ENCODE results near the gene RERE. TPM values are rescaled to one million over a fixed set of nuclear protein-coding genes. Genes with fewer than 3 reads are reported as not detected.

RERE gene
- total RNA-seq, 1 donor from 2014 or later, result 215 TPM

- DNase-seq (ENCODE audit: low spot score), result no peak
These were observed 338.9 kb downstream of the RERE start for GRCh38 chr1:8478566-8478965.

- no peak for DNase-seq (ENCODE audit: low spot score)
These were observed 339.5 kb downstream of the RERE start for GRCh38 chr1:8477983-8478362.

GRCh38 chr1:8477166-8477982 lies 340.1 kb downstream of the RERE start:
- DNase-seq (ENCODE audit: low spot score), result no peak

- no peak for DNase-seq (ENCODE audit: low spot score)
These were observed 341.4 kb downstream of the RERE start for GRCh38 chr1:8476006-8476405.

GRCh38 chr1:8474369-8474768 lies 343.1 kb downstream of the RERE start:
- DNase-seq (ENCODE audit: low spot score), result no peak

- no peak for DNase-seq (ENCODE audit: low spot score)
These were observed 343.5 kb downstream of the RERE start for GRCh38 chr1:8473891-8474300.

GRCh38 chr1:8473121-8473875 lies 344.1 kb downstream of the RERE start:
- no peak for DNase-seq (ENCODE audit: low spot score)

GRCh38 chr1:8472668-8473067 lies 344.8 kb downstream of the RERE start:
- DNase-seq (ENCODE audit: low spot score), result no peak

- DNase-seq (ENCODE audit: low spot score), result no peak
These were observed 346.0 kb downstream of the RERE start for GRCh38 chr1:8471451-8471850.

GRCh38 chr1:8468751-8469150 lies 348.7 kb downstream of the RERE start:
- no peak for DNase-seq (ENCODE audit: low spot score)

GRCh38 chr1:8467308-8467707 lies 350.1 kb downstream of the RERE start:
- no peak for DNase-seq (ENCODE audit: low spot score)

- no peak for DNase-seq (ENCODE audit: low spot score)
These were observed 351.7 kb downstream of the RERE start for GRCh38 chr1:8465692-8466091.

GRCh38 chr1:8465013-8465412 lies 352.4 kb downstream of the RERE start:
- DNase-seq (ENCODE audit: low spot score), result no peak

GRCh38 chr1:8464377-8464776 lies 353.1 kb downstream of the RERE start:
- no peak for DNase-seq (ENCODE audit: low spot score)

GRCh38 chr1:8463144-8463927 lies 354.1 kb downstream of the RERE start:
- DNase-seq (ENCODE audit: low spot score), result no peak

- DNase-seq (ENCODE audit: low spot score), result no peak
These were observed 355.0 kb downstream of the RERE start for GRCh38 chr1:8462371-8462892.

GRCh38 chr1:8461351-8462110 lies 355.9 kb downstream of the RERE start:
- DNase-seq (ENCODE audit: low spot score), result no peak

GRCh38 chr1:8460784-8461183 lies 356.7 kb downstream of the RERE start:
- DNase-seq (ENCODE audit: low spot score), result no peak

GRCh38 chr1:8460132-8460544 lies 357.3 kb downstream of the RERE start:
- DNase-seq (ENCODE audit: low spot score), result no peak

- no peak for DNase-seq (ENCODE audit: low spot score)
These were observed 358.8 kb downstream of the RERE start for GRCh38 chr1:8458607-8459006.

GRCh38 chr1:8457760-8458381 lies 359.6 kb downstream of the RERE start:
- DNase-seq (ENCODE audit: low spot score), result no peak
